Raji (cell line): ENCODE data around the gene TBXAS1.

Experiments
- POLR2A ChIP-seq: IDR thresholded peaks from 2 replicates; pipeline ENCODE4 v1.6.1; 2011; ENCODE audit warnings: low read depth, low read length, control low read depth; ENCODE audit not compliant: insufficient read depth

TBXAS1 gene

GRCh38 chr7:139958599-139959284, 129.7 kb downstream of the TBXAS1 start:
- TF ChIP-seq POLR2A = no peak

GRCh38 chr7:139959285-139959628, 130.2 kb downstream of the TBXAS1 start:
- no peak for TF ChIP-seq POLR2A

GRCh38 chr7:139959718-139960117, 130.7 kb downstream of the TBXAS1 start:
- TF ChIP-seq POLR2A = no peak

GRCh38 chr7:139960157-139960556, 131.1 kb downstream of the TBXAS1 start:
- no peak for TF ChIP-seq POLR2A

- no peak for TF ChIP-seq POLR2A
Observed at GRCh38 chr7:139965942-139966628, 137.0 kb downstream of the TBXAS1 start.

- no peak for TF ChIP-seq POLR2A
Observed at GRCh38 chr7:139966949-139967348, 137.9 kb downstream of the TBXAS1 start.

GRCh38 chr7:139968931-139969330, 139.9 kb downstream of the TBXAS1 start:
- no peak for TF ChIP-seq POLR2A

- TF ChIP-seq POLR2A = no peak
Observed at GRCh38 chr7:139972029-139972428, 143.0 kb downstream of the TBXAS1 start.

- no peak for TF ChIP-seq POLR2A
Observed at GRCh38 chr7:139973101-139974050, 144.3 kb downstream of the TBXAS1 start.

GRCh38 chr7:139974179-139974811, 145.2 kb downstream of the TBXAS1 start:
- TF ChIP-seq POLR2A = no peak

- no peak for TF ChIP-seq POLR2A
Observed at GRCh38 chr7:139976055-139976837, 147.2 kb downstream of the TBXAS1 start.

- no peak for TF ChIP-seq POLR2A
Observed at GRCh38 chr7:139976838-139977656, 148.0 kb downstream of the TBXAS1 start.

- TF ChIP-seq POLR2A = no peak
Observed at GRCh38 chr7:139981511-139981895, 152.4 kb downstream of the TBXAS1 start.
